Epithelial cell of proximal tubule (primary cell): ENCODE measurements around the gene DNAJC15. TPM values are rescaled to one million over a fixed set of nuclear protein-coding genes. Genes with fewer than 3 reads are reported as not detected.

ENCODE experiments used
- DNase-seq: peaks from one replicate; pipeline ENCODE4 v3.0.0-alpha.2; 2011; ENCODE audit warnings: low read depth
- H3K4me3 ChIP-seq: 2 replicates; pipeline ENCODE4 v1.5.1; 2011; ENCODE audit warnings: low read depth, mild to moderate bottlenecking, low read length
- total RNA-seq: library from RNA; depleted of rRNA; stranded (reverse); fragments of >200 nt; gene quantifications from 2 replicates; pipeline ENCODE4 v1.2.3, GENCODE V29; 2015
- TF ChIP-seq, protein P1 (sequence below): conservative IDR thresholded peaks from 2 replicates; pipeline ENCODE4 v1.5.1; 2012; ENCODE audit warnings: low read depth, mild to moderate bottlenecking, low read length

DNAJC15 gene
- total RNA-seq, 1 donor from 2014 or later = 37.5 TPM

DNA sequence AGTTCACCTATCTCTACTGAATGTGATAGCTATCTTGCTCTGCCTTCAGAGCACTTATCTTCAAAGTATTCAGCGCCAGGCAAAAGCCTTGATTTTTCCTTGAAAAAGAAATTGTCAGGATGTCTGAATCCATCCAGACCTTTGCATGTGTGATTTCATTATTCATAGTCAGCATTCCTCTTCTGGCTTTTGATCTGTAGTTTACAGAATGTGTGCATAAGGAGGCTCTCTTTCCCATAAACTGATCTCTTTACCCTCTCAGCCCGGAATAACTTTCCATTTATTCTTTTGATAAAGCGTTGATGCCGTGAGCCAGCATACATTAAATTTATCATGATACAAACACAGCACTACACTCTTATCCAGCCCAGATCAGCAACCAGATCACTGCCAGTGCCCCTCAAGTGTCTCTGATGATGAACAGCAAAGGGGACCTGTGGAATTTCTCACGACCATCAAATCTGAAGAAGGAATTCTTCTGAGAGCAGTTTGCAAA lies 130.8 kb downstream of the DNAJC15 start:
- H3K4me3 ChIP-seq = no peak overlapping the region
- DNase-seq = no peak
- TF ChIP-seq, protein P1, sequence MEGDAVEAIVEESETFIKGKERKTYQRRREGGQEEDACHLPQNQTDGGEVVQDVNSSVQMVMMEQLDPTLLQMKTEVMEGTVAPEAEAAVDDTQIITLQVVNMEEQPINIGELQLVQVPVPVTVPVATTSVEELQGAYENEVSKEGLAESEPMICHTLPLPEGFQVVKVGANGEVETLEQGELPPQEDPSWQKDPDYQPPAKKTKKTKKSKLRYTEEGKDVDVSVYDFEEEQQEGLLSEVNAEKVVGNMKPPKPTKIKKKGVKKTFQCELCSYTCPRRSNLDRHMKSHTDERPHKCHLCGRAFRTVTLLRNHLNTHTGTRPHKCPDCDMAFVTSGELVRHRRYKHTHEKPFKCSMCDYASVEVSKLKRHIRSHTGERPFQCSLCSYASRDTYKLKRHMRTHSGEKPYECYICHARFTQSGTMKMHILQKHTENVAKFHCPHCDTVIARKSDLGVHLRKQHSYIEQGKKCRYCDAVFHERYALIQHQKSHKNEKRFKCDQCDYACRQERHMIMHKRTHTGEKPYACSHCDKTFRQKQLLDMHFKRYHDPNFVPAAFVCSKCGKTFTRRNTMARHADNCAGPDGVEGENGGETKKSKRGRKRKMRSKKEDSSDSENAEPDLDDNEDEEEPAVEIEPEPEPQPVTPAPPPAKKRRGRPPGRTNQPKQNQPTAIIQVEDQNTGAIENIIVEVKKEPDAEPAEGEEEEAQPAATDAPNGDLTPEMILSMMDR = no peak

DNA sequence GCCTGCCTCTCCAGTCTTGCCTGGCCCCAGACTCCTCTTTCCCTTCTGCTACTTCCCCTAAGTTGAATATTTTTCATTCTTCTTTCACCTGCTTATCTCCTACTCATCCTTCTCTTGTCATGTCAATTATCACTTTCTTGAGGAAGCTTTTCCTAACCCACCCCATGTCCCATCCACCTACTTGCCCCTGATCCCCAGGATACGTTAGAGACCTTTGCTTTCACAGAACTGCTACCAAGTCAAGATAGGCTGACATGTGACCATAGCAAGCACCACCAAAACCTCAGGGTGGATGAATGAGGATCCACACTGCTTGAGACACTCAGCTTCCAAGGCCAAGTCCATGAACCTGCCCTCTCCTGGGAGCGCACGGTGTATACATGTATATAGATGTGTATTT lies 131.5 kb downstream of the DNAJC15 start:
- no peak for DNase-seq
- no peak overlapping the region for H3K4me3 ChIP-seq
- TF ChIP-seq, protein P1 = no peak

DNA sequence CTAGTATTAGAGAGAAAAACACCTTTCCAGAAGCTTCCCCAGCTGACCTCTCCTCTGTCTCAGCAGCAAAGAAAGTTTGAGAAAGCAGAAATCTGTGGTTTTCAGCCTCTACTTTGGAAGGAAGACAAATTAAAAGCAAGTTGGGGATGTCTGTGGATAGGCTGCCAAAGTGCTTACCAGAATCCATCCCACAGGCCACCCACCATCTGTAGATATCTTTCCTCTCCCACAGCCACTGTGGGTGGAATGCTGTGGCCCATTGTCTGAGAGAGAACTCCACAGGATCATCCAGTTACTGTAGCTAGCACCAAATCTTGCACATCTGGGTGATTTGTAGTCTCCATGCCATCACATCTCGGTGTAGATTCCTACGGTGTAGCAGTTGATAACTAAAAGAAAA lies 133.5 kb downstream of the DNAJC15 start:
- TF ChIP-seq, protein P1 = no peak
- no peak for DNase-seq
- H3K4me3 ChIP-seq = no peak overlapping the region

DNA sequence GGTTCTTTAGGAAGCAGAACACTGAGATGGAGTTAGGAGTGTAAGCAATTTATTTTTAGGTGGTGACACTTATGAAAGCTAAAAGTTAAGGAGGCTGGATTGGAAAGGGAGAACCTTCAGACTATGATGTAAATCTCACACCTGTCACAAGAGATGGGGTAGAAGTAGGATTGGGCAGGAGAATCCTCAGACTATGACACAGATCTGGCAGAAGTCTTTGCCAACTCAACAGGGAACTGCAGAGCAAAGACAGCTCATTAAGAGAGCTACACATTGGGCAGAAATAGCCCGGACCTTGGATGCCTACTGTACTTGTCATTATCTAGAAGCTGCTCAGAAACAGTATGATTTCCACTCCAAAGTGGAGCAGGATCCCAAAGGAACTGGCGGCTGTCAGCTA lies 134.4 kb downstream of the DNAJC15 start:
- H3K4me3 ChIP-seq = no peak overlapping the region
- TF ChIP-seq, protein P1 = no peak
- DNase-seq = no peak

DNA sequence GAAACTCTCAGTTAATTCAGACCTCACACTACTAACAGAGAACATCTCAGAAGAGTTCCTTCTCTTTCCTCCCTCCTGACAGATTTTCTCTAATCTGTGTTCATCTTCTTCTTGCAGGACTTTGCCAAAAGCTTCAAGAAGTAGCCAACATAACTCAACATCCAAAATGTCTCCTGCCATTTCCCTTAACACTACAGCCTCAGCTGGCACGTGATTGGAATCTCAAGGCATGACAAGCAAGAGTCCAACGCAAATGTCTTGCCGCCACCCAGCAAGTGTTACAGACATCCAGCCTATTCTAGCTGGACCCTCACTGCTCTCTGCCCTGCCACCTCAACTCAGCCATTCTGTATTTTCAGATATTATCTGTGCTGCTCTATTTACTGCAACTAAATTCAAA lies 135.1 kb downstream of the DNAJC15 start:
- H3K4me3 ChIP-seq = no peak overlapping the region
- no peak for DNase-seq
- TF ChIP-seq, protein P1 = no peak

DNA sequence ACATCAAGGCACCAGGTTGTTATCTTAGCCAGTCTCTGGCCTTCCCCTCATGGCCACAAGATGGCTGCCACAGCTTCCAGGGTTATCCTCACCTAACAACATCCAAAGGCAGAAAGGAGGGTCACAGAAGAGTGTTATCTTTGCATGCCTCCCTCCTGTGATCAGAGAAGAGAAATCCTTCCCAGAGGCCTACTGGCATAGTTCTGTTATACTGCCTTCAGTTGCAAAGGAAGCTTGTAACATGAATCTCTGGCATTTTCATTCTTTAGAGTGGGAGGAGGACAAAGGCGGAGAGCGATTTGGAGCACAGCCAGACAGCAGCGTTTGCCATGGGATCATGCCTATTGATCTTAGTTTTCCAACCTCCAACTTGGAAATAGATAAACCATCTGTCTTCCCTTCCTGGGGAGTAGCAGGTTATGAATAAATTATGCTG lies 135.7 kb downstream of the DNAJC15 start:
- TF ChIP-seq, protein P1 = no peak
- H3K4me3 ChIP-seq = no peak overlapping the region
- no peak for DNase-seq

Other genes with a start within 250 kb of the DNAJC15 start
- gene FAM216B, start 242.0 kb upstream of the DNAJC15 start, total RNA-seq = not detected in 2 replicates
- gene EPSTI1, start 31.3 kb upstream of the DNAJC15 start, total RNA-seq = 3.5 and 4.6 TPM in 2 replicates